Measurements from ENCODE around the gene ZNF227. TPM values are rescaled to one million over a fixed set of nuclear protein-coding genes. Genes with fewer than 3 reads are reported as not detected.
"Not testable (repeated sequence)": the region's sequence is repeated elsewhere in the genome, so short reads cannot be mapped to it uniquely, and the experiment has no call there.

The ZNF227 gene
- polyA plus RNA-seq, 1 donor from 2014 or later = 25.5 TPM

GRCh38 chr19:44236384-44236783, 24.1 kb downstream of the ZNF227 start:
- Histone ChIP-seq H3F3A (ENCODE audit: insufficient read depth, low read length, poor library complexity, severe bottlenecking) (no peaks in the 10 kb centered on the region), H3K9ac (ENCODE audit: low read length) (no peak overlapping the region), H3K79me2 (replicated peaks; ENCODE audit: insufficient read depth, low read length) (no peaks in the 10 kb centered on the region), H3K27me3 (ENCODE audit: insufficient read depth, low read depth, low read length) (no peaks in the 10 kb centered on the region), H3K4me3 (ENCODE audit: low read length) (no peak overlapping the region), H3K9me2 (ENCODE audit: insufficient read depth, low read length) (no peaks in the 10 kb centered on the region), H2AFZ (ENCODE audit: low read depth, low read length) (no peak overlapping the region), H3K36me3 (ENCODE audit: insufficient read depth, low read length) (peaks cover 34% of the 10 kb centered on the region), H4K20me1 (ENCODE audit: insufficient read depth) (no peaks in the 10 kb centered on the region), H3K27ac (ENCODE audit: low read length) (no peak overlapping the region), H3K4me2 (ENCODE audit: low read length) (no peak overlapping the region), H3K9me3 (ENCODE audit: low read length) (peaks cover 4% of the 10 kb centered on the region)
- TF ChIP-seq EZH2 (IDR thresholded peaks at IDR 0.05; ENCODE audit: borderline replicate concordance, insufficient read depth, low read length, poor library complexity, severe bottlenecking) (no peak), POLR2AphosphoS5 (IDR thresholded peaks at IDR 0.05) (no peak), RAD21 (conservative IDR thresholded peaks at IDR 0.05) (no peak), REST (IDR thresholded peaks at IDR 0.05; ENCODE audit: borderline replicate concordance) (no peak), SMC3 (conservative IDR thresholded peaks at IDR 0.05; ENCODE audit: poor library complexity) (no peak), TAF1 (IDR thresholded peaks at IDR 0.05; ENCODE audit: low read depth) (no peak), EP300 (conservative IDR thresholded peaks at IDR 0.05; ENCODE audit: poor library complexity, severe bottlenecking) (no peak), MXI1 (conservative IDR thresholded peaks at IDR 0.05; ENCODE audit: poor library complexity, severe bottlenecking) (no peak)

GRCh38 chr19:44252332-44252731, 40.0 kb downstream of the ZNF227 start:
- H3K27ac ChIP-seq (ENCODE audit: low read length); H3K9me3 ChIP-seq (ENCODE audit: low read length); H3K9ac ChIP-seq (ENCODE audit: low read length); H3K4me2 ChIP-seq (ENCODE audit: low read length); H3K27me3 ChIP-seq (ENCODE audit: insufficient read depth, low read depth, low read length); H3K36me3 ChIP-seq (ENCODE audit: insufficient read depth, low read length); H3K4me3 ChIP-seq (ENCODE audit: low read length); H3K79me2 ChIP-seq (replicated peaks; ENCODE audit: insufficient read depth, low read length); H3K9me2 ChIP-seq (ENCODE audit: insufficient read depth, low read length); H2AFZ ChIP-seq (ENCODE audit: low read depth, low read length); H4K20me1 ChIP-seq (ENCODE audit: insufficient read depth); H3F3A ChIP-seq (ENCODE audit: insufficient read depth, low read length, poor library complexity, severe bottlenecking): not testable (repeated sequence)

- not testable (repeated sequence) for H4K20me1 ChIP-seq (ENCODE audit: insufficient read depth); H3K27ac ChIP-seq (ENCODE audit: low read length); H3K9ac ChIP-seq (ENCODE audit: low read length); H3K4me3 ChIP-seq (ENCODE audit: low read length); H3K36me3 ChIP-seq (ENCODE audit: insufficient read depth, low read length); H3K9me3 ChIP-seq (ENCODE audit: low read length); H3K27me3 ChIP-seq (ENCODE audit: insufficient read depth, low read depth, low read length); H3K9me2 ChIP-seq (ENCODE audit: insufficient read depth, low read length); H3K79me2 ChIP-seq (replicated peaks; ENCODE audit: insufficient read depth, low read length); H3F3A ChIP-seq (ENCODE audit: insufficient read depth, low read length, poor library complexity, severe bottlenecking); H2AFZ ChIP-seq (ENCODE audit: low read depth, low read length); H3K4me2 ChIP-seq (ENCODE audit: low read length)
Measured at GRCh38 chr19:44253392-44253791, 41.1 kb downstream of the ZNF227 start.
